ENCODE data around the gene TMEM150C. TPM values are rescaled to one million over a fixed set of nuclear protein-coding genes. Genes with fewer than 3 reads are reported as not detected.

Gene TMEM150C
- polyA plus RNA-seq, 1 experiment = 0.96 TPM

DNA sequence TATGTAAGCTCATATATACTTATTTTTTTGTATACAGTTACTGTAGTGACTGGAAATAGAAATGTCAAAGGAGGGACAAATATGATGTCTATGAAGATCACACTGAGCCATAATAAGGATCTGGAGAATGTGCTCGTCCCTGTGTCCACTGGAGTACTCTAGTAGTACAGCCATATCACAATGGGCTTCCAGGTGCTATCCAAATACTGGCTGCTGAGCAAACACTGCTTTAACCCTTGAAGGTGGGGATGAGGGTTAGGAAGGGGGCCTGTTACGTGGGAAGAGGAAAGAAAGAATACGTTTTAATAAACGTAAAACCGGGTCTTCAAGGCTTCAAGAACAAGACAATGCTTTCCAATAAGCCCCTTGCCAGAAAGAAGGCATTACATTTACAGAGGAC lies 29.8 kb upstream of the TMEM150C start:
- POLR2A ChIA-PET = no interaction called here
- Histone ChIP-seq H3K36me3 (ENCODE audit: control insufficient read depth, insufficient read depth, low read length) (no peaks in the 10 kb centered on the region), H3K27me3 (ENCODE audit: control insufficient read depth, insufficient read depth, low read length) (peaks cover 13% of the 10 kb centered on the region), H3K4me3 (ENCODE audit: low read depth, low read length) (no peak overlapping the region)
- TF ChIP-seq, protein P1, sequence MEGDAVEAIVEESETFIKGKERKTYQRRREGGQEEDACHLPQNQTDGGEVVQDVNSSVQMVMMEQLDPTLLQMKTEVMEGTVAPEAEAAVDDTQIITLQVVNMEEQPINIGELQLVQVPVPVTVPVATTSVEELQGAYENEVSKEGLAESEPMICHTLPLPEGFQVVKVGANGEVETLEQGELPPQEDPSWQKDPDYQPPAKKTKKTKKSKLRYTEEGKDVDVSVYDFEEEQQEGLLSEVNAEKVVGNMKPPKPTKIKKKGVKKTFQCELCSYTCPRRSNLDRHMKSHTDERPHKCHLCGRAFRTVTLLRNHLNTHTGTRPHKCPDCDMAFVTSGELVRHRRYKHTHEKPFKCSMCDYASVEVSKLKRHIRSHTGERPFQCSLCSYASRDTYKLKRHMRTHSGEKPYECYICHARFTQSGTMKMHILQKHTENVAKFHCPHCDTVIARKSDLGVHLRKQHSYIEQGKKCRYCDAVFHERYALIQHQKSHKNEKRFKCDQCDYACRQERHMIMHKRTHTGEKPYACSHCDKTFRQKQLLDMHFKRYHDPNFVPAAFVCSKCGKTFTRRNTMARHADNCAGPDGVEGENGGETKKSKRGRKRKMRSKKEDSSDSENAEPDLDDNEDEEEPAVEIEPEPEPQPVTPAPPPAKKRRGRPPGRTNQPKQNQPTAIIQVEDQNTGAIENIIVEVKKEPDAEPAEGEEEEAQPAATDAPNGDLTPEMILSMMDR (IDR thresholded peaks at IDR 0.05; ENCODE audit: insufficient read depth, low read depth, low read length) = no peak
- CTCF ChIA-PET = interaction anchor here (0.6 to 1.5 kb wide), 2 partner anchors 10 to 40 kb away, joined by 3 to 4 read pairs; no protein-coding TSS in a partner anchor
- no peak for DNase-seq (ENCODE audit: low read depth)

DNA sequence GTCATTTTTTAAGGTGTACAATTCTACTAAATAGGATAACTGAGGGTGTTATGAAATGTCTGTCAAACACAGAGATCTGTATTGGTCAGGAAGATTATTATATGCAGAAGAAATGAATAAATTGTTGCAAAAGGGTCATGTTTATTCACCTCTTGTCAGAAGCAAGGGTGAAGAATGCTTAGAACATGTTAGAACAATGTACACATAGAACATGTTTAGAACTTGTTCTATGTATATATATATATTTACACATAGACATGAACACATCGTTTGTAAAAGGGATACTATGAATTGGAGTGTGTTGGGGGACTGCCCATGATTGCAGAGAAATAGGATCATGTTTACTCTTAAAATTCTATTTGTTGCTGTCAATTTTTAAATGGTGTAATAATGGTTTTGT lies 28.0 kb upstream of the TMEM150C start:
- no peak for DNase-seq (ENCODE audit: low read depth)
- ChIA-PET CTCF (interaction anchor here (1.0 to 1.6 kb wide), 3 partner anchors 11 to 16 kb away, joined by 3 to 4 read pairs (median 3); no protein-coding TSS in a partner anchor), POLR2A (no interaction called here)
- TF ChIP-seq, protein P1 (IDR thresholded peaks at IDR 0.05; ENCODE audit: insufficient read depth, low read depth, low read length) = no peak
- Histone ChIP-seq H3K4me3 (ENCODE audit: low read depth, low read length) (no peak overlapping the region), H3K36me3 (ENCODE audit: control insufficient read depth, insufficient read depth, low read length) (no peaks in the 10 kb centered on the region), H3K27me3 (ENCODE audit: control insufficient read depth, insufficient read depth, low read length) (peaks cover 13% of the 10 kb centered on the region)

DNA sequence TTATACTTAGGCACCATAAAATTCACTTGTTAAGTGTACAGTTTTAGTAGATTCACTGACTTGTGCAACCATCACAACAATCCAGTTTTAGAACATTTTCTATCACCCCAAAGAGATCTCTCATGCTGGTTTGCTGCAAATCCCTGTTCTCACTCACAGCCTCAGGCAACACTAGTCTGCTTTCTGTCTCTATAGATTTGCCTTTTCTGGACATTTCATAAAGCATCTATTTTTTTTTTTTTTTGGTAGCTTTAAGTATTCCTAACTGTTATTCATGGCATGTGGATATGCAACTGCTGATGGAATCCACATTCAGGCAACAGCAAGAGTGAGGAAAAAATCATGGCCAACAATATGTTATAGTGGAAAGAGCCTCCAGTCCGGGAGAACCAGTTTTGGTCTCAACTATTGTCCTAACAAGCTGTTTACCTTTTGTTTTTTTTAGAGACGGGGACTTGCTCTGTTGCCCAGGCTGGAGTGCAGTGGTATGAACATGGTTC lies 27.0 kb upstream of the TMEM150C start:
- CTCF ChIA-PET = interaction anchor here (1.0 to 1.6 kb wide), 2 partner anchors 10 to 15 kb away, joined by 3 to 4 read pairs; no protein-coding TSS in a partner anchor

DNA sequence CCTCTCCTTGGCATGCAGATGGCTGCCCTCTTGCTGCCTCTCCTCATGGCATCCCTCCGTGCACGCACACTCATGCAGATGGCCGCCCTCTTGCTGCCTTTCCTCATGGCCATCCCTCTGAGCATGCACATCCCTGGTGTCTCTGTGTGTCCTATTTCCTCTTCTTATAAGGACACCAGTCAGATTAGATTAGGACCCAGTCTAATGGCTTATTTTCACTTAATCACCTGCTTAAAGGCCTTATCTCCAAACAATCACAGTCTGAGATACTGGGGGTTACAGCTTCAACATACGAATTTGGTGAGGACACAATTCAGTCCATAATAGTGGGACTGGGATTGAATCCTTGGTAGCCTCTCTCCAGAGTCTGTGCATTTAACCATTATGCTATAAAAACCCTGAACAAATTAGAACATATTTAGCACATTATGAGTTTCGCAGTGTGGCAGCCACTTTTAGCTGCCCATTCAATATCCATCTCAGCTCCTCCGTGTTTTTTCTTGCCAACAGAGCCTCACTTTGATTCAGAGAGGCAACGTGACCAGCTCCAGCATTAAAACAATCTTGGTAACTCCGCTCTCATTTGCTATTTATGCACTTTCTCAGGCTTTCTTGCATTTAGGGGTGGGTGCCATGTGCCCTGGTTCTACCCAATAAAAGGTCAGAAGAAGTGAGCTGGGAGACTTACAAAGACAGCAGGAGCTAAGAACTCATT lies 26.2 kb upstream of the TMEM150C start:
- TF ChIP-seq, protein P1 (IDR thresholded peaks at IDR 0.05; ENCODE audit: insufficient read depth, low read depth, low read length) = no peak
- POLR2A ChIA-PET = no interaction called here
- no peaks in the 10 kb centered on the region for H3K36me3 ChIP-seq (ENCODE audit: control insufficient read depth, insufficient read depth, low read length)
- peaks cover 13% of the 10 kb centered on the region for H3K27me3 ChIP-seq (ENCODE audit: control insufficient read depth, insufficient read depth, low read length)
- CTCF ChIA-PET = interaction anchor here (1.6 kb wide), 2 partner anchors 9 kb away, joined by 3 to 4 read pairs; no protein-coding TSS in a partner anchor
- DNase-seq (ENCODE audit: low read depth) = no peak
- H3K4me3 ChIP-seq (ENCODE audit: low read depth, low read length) = no peak overlapping the region

More for the DNA sequence above, 27.0 kb upstream of the TMEM150C start:
- TF ChIP-seq, protein P1 (IDR thresholded peaks at IDR 0.05; ENCODE audit: insufficient read depth, low read depth, low read length) = no peak
- Histone ChIP-seq H3K36me3 (ENCODE audit: control insufficient read depth, insufficient read depth, low read length) (no peaks in the 10 kb centered on the region), H3K27me3 (ENCODE audit: control insufficient read depth, insufficient read depth, low read length) (peaks cover 13% of the 10 kb centered on the region), H3K4me3 (ENCODE audit: low read depth, low read length) (no peak overlapping the region)
- no peak for DNase-seq (ENCODE audit: low read depth)
- POLR2A ChIA-PET = no interaction called here

DNA sequence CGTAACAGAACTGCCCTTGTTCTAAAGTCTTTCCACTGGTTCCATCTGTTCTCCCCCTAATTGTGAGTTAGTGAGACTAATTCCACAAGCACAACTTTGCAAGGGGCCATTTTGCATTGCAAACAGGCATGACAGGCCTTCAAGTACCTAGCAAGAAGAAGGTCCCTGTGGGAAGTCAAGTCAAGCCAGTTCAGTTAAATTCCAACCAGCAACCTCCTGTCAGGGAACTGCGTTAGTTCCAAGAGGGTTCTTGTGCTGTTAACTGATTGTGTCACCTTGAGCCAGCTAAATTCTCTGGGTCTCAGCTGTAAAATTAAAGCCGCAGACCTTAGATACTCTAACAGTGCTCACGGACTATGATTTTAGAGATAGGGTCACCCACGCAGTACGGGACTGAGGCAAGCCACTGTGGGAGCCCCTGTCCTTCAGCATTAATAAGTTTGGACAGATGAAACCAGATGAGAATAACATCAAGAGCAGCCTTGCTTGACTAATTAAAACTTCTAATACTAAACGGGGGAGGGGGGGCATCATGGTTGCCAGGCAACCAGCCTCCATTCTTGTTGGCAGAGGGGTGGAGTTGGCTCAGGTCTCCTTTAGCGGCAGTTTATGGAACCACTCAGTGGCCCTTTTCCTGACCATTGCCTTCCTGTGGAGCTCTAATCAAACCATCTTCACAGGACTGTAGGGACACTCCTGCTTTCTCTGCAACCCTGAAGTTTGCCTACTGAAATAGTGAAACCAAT lies 24.1 kb upstream of the TMEM150C start:
- TF ChIP-seq, protein P1 (IDR thresholded peaks at IDR 0.05; ENCODE audit: insufficient read depth, low read depth, low read length) = no peak
- DNase-seq (ENCODE audit: low read depth) = no peak
- H3K36me3 ChIP-seq (ENCODE audit: control insufficient read depth, insufficient read depth, low read length) = no peaks in the 10 kb centered on the region
- H3K27me3 ChIP-seq (ENCODE audit: control insufficient read depth, insufficient read depth, low read length) = peaks cover 5% of the 10 kb centered on the region; the same call in 1 of the 2 replicates
- H3K4me3 ChIP-seq (ENCODE audit: low read depth, low read length) = no peak overlapping the region
- POLR2A ChIA-PET = no interaction called here
- CTCF ChIA-PET = no interaction called here

Data from BJ (cell line).